D721Med (cell line): ENCODE data around the gene OPCML.

ENCODE experiments used
- DNase-seq: peaks from one replicate; pipeline ENCODE4 v3.0.0; 2011; ENCODE audit warnings: low spot score; ENCODE audit not compliant: insufficient read length
- FAIRE-seq: peaks from 2 replicates; lab custom pipeline; 2011; peaks lifted over from hg19 to GRCh38; lab: Jason Lieb, UNC
- TF ChIP-seq, protein P1 (sequence below): IDR thresholded peaks from 2 replicates; pipeline ENCODE4 v1.5.1; 2012; ENCODE audit warnings: mild to moderate bottlenecking, control low read depth; ENCODE audit not compliant: insufficient read depth; ENCODE audit errors: missing control alignments

OPCML gene

DNA sequence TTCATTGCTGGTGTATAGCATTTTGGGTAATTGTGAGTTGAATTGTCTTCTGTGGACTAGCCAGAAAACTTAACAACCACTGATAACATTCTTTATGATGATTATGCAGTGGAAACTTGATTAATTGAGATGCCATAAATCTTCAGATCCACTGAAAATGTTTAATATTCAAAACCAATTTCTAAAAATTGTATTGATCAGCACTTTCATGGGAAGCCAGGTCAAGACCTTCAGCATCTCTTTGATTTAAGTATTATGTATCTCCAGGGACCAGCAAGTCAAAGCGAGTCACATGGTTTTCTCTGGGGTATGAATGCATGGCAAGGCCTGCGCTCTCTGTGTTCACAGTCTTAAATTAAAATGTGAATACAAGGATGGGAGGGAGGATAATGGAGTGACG lies 596.9 kb downstream of the OPCML start:
- FAIRE-seq (no peak), DNase-seq (no peak)
- TF ChIP-seq, protein P1, sequence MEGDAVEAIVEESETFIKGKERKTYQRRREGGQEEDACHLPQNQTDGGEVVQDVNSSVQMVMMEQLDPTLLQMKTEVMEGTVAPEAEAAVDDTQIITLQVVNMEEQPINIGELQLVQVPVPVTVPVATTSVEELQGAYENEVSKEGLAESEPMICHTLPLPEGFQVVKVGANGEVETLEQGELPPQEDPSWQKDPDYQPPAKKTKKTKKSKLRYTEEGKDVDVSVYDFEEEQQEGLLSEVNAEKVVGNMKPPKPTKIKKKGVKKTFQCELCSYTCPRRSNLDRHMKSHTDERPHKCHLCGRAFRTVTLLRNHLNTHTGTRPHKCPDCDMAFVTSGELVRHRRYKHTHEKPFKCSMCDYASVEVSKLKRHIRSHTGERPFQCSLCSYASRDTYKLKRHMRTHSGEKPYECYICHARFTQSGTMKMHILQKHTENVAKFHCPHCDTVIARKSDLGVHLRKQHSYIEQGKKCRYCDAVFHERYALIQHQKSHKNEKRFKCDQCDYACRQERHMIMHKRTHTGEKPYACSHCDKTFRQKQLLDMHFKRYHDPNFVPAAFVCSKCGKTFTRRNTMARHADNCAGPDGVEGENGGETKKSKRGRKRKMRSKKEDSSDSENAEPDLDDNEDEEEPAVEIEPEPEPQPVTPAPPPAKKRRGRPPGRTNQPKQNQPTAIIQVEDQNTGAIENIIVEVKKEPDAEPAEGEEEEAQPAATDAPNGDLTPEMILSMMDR: no peak

DNA sequence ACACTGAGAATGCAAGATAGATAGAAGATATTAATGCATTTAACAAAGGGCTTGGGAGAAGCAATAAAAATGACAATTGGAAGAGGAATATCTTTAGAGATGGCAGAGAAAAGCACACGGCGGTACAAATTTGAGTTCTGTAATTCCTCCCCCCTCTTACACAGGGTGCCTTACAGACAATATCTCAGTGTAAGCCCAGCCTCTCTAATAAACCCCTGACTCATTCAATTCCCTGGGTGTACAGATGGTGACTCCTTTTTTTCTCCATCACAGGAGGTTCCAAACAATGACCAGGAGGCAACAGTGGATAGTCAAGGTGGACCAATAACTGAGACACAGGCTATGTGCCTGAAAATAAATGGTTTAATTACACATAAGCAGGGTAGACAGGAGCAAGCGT lies 598.6 kb downstream of the OPCML start:
- TF ChIP-seq, protein P1: no peak
- no peak for DNase-seq
- no peak for FAIRE-seq

DNA sequence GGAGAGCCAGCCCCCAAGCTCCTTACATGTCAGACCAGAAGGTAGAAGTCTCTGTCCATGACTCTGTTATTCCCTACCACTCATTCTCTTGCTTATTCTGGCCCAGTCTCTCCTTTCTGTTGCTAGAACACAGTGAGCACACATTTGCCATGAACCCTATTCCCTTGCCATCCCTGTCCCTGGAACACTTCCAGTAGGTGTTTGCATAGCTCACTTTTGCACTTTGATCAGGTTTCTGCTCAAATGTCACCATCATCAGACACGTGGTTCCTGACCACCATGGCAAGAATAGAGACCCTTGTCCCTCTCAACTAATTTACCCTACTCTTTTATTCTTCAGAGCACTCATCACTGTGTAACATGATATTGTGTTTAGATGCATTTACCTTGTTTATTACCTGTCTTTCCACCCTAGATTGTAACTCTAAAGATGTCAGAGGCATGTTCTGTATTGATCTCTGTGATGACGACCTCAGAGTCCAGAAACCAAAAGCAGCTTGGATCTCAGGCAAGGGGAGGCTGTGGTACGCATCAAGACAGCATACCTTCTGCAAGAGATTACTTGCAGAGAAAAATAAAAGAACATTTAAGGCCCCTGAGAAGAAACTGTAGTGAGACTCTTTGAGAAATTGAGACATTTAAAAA lies 606.4 kb downstream of the OPCML start:
- TF ChIP-seq, protein P1: no peak
- no peak for DNase-seq

DNA sequence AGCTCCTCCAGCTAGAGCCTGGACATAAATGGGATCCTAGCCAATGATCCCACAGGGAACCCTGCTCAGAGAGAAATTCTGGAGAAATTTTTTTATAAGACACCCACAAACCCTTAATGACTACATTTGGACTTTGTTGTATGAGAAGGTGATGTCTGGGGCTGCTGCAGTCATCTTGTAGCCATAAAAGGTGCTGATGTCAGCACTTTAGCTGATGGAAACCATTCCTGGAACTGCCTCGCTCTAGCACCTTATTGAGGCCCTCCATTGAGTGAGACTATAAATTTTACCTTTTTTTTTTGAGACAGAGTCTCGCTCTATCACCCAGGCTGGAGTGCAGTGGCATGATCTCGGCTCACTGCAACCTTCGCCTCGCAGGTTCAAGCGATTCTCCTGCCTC lies 610.7 kb downstream of the OPCML start:
- TF ChIP-seq, protein P1: no peak
- DNase-seq (no peak), FAIRE-seq (no peak)

More for the DNA sequence above, 606.4 kb downstream of the OPCML start:
- no peak for FAIRE-seq

DNA sequence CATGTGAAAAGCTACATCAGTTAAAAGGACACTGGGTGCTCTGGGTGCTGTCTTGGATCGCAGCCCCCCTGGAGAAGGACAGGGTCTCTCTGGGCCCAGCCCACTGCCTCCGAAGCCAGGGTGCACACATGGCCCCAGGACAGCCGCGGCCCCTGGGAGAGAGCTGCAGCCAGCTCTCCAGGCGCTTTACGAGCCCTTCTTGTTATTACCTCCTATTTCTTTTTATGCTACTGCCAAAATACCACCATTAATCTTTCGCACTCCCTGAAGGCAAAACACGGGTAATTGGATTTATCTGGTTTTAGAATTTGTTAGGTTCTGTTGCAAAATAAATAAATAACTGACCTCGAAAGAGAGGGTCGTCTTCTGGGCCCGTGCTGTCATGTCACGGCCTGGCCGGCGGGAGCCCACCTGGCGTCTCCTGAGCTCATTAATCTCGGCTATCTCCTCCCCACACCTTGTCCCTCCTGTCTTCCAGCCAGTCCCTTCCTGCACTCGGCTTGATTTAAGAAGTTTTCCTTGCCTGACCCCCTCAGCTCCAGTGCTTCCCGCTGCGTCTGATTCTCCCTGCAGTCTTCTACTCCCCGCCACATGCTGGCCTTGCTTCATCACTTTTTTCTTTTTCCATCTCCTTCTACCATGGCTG lies 611.7 kb downstream of the OPCML start:
- TF ChIP-seq, protein P1: no peak
- DNase-seq (no peak), FAIRE-seq (no peak)

DNA sequence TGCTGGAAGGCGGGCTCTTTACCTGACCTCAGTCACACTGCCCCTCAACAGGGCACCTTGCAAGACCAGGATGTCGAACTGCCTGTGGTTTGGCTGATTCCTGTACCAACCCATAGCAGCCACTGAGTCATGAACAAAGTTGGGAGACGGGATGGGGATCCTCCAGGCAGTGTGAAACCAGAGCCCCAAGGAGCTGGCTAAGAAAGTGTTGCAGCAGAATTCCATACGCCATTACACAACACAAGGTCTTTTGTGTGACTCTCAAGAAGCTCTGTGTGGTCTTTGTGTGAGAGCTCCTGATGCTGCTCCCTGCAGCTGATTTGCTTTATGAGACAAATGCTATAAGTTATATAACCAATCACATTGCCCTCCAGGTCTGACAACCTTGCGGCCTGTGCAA lies 617.7 kb downstream of the OPCML start:
- TF ChIP-seq, protein P1: no peak
- DNase-seq: no peak
- no peak for FAIRE-seq

DNA sequence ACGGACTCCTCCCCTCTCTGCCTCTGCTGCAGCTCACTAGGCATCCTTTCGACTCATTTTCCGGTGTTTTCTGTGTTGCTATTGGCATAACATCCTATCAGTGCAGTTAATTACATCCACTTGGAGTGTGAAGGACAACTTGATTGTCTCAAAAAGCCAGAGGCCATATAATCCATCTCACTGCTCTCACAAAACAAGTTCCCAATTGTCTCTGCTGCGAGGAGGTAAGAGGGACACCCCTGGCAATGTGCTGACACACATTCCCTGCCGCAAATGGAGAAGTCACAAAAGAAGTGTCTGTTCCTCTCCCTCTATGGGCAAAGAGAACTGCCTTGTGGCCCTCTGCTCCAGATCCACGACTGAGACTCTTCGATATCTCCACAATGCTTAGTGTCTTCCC lies 618.4 kb downstream of the OPCML start:
- TF ChIP-seq, protein P1: no peak
- DNase-seq (no peak), FAIRE-seq (no peak)
